Caco-2 (cell line): ENCODE data around the gene RPS15. TPM values are rescaled to one million over a fixed set of nuclear protein-coding genes. Genes with fewer than 3 reads are reported as not detected.

ENCODE experiments used
- BruUV-seq: library from RNA; stranded (reverse); fragments of 400-500 nt; replicated peaks from 2 replicates; lab custom pipeline; 2021; lab: Mats Ljungman, UMichigan
- CTCF ChIA-PET: fragments of 300-600 bp; sonication (Branson Sonifier 250); formaldehyde crosslinking; loops from one replicate; lab custom pipeline; 2022; ENCODE audit warnings: antibody characterized with exemption; lab: Charles Lee
- POLR2A ChIA-PET: fragments of 300-600 bp; sonication (Branson Sonifier 250); formaldehyde crosslinking; loops from one replicate; lab custom pipeline; 2022; ENCODE audit warnings: antibody characterized with exemption; lab: Charles Lee
- DNase-seq, 2 experiments: peaks; one replicate each; pipeline versions ENCODE4 v3.0.0 to v3.0.0-alpha.2; 2020 to 2022
- H3K27me3 ChIP-seq: replicated peaks from 2 replicates; pipeline ENCODE4 v1.6.0; 2011; ENCODE audit warnings: low read length; ENCODE audit not compliant: control insufficient read depth, insufficient read depth
- H3K36me3 ChIP-seq: 2 replicates; pipeline ENCODE4 v1.5.1; 2011; ENCODE audit warnings: low read length; ENCODE audit not compliant: control insufficient read depth, insufficient read depth
- H3K4me1 ChIP-seq: fragments of 250-450 bp; sonication (Bioruptor Pico); 2 replicates; pipeline ENCODE4 v1.5.1; 2020; ENCODE audit warnings: mild to moderate bottlenecking
- H3K4me3 ChIP-seq: 2 replicates; pipeline ENCODE4 v1.5.1; 2011; ENCODE audit warnings: low read depth, mild to moderate bottlenecking, control low read depth, low read length
- H3K9me3 ChIP-seq: fragments of 250-450 bp; sonication (Bioruptor Pico); 2 replicates; pipeline ENCODE4 v1.5.1; 2020; ENCODE audit warnings: mild to moderate bottlenecking, moderate library complexity
- H3K27ac Mint-ChIP-seq: one replicate; pipeline ENCODE4 v1.8.0; 2022; ENCODE audit warnings: mixed read lengths; ENCODE audit not compliant: unreplicated experiment
- H3K27me3 Mint-ChIP-seq: one replicate; pipeline ENCODE4 v1.8.0; 2022; ENCODE audit warnings: mixed read lengths; ENCODE audit not compliant: insufficient read depth, unreplicated experiment
- H3K36me3 Mint-ChIP-seq: one replicate; pipeline ENCODE4 v1.8.0; 2022; ENCODE audit warnings: mild to moderate bottlenecking, mixed read lengths; ENCODE audit not compliant: insufficient read depth, unreplicated experiment
- H3K4me1 Mint-ChIP-seq: one replicate; pipeline ENCODE4 v1.8.0; 2022; ENCODE audit warnings: low read depth, mixed read lengths; ENCODE audit not compliant: unreplicated experiment
- H3K4me3 Mint-ChIP-seq: one replicate; pipeline ENCODE4 v1.8.0; 2022; ENCODE audit warnings: mild to moderate bottlenecking, moderate library complexity, mixed read lengths; ENCODE audit not compliant: unreplicated experiment
- H3K9me3 Mint-ChIP-seq: one replicate; pipeline ENCODE4 v1.8.0; 2022; ENCODE audit warnings: mixed read lengths; ENCODE audit not compliant: unreplicated experiment
- CTCF ChIP-seq, 2 experiments: fragments of 200-600 bp in 1 of 2; IDR thresholded peaks; 1 replicate in 1 of 2; 2 replicates in 1 of 2; pipeline versions ENCODE4 v1.5.1 to v1.8.0; 2011 to 2022; ENCODE audit warnings: antibody characterized with exemption in 1 of 2, control low read depth in 1 of 2, inconsistent platforms in 1 of 2, low read depth in 1 of 2, low read length in 1 of 2, mild to moderate bottlenecking in 1 of 2, moderate library complexity in 1 of 2; ENCODE audit not compliant: insufficient read depth in 1 of 2, severe bottlenecking in 1 of 2, unreplicated experiment in 1 of 2
- intact Hi-C: fragments of 100-400 bp; cut with micrococcal nuclease; formaldehyde crosslinking; loops from one replicate; pipeline ENCODE4 v1.10.0; 2022; ENCODE audit not compliant: unreplicated experiment
- total RNA-seq: library from RNA; stranded (reverse); gene quantifications from 2 replicates; pipeline ENCODE4 v1.2.3, GENCODE V29; 2022

Gene RPS15
- total RNA-seq, 1 experiment from 2014 or later = 1,192 TPM

DNA sequence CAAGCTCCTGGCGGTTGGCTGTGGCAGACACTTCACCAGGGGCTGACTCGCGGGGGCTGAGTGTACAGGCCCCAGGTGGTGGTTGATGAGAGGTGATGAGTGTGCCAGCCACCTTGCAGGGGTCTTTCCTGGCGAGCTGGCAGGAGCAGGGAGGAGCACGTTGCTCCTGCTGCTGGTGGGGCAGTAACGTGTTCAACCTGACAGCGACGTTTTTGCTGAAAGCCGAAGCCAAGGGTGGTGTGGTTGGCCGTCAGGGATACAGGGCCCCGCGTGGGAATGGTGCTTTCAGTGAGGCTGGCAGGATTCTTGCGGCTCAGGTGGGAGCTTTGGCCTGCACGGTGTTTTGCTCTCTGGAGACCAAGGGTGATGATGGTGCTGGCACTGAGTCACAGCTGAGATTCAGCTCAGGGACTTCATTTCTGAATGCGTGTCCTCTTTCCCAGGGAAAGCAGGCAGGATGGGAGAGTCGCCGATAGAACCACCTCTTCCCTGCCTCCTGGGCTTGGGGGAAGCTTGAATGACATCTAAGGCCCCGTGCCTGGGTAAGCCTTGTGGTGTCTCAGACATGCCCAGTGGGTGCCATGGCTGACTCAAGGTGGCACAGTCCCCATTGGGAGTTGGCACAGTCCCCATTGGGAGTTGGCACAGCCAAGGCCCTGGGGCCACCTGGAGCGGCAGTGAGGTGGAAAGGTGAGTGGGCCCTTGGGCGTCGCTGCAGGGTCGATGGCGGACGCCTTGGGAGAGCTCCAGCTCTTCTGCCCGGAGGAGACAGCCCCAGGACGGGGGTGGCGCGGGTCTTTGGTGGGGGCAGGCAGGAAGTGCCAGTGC is 22.0 kb upstream of the RPS15 start:
- intact Hi-C loops = no loop called here
- Mint-ChIP-seq H3K4me1 (peaks cover 7% of the 10 kb centered on the region), H3K4me3 (no peak overlapping the region), H3K36me3 (peaks cover 73% of the 10 kb centered on the region), H3K27me3 (no peaks in the 10 kb centered on the region), H3K27ac (peak overlapping the region; percentile 86), H3K9me3 (no peaks in the 10 kb centered on the region)
- H3K36me3 ChIP-seq = peaks cover 3% of the 10 kb centered on the region
- no peaks in the 10 kb centered on the region for H3K9me3 ChIP-seq
- H3K4me3 ChIP-seq = no peak overlapping the region
- no peak for DNase-seq
- no peaks in the 10 kb centered on the region for H3K27me3 ChIP-seq
- CTCF ChIA-PET = no interaction called here
- no peak for TF ChIP-seq CTCF (IDR thresholded peaks at IDR 0.05; ENCODE audit: insufficient read depth in 1 of 2, low read depth in 1 of 2, low read length in 1 of 2, severe bottlenecking in 1 of 2, unreplicated experiment in 1 of 2)
- POLR2A ChIA-PET = no interaction called here
- peaks cover 18% of the 10 kb centered on the region for H3K4me1 ChIP-seq
- BruUV-seq = no TSS peak

GRCh38 chr19:1417145-1417544 is 21.1 kb upstream of the RPS15 start:
- Histone ChIP-seq H3K36me3 (peaks cover 3% of the 10 kb centered on the region), H3K4me3 (no peak overlapping the region), H3K27me3 (no peaks in the 10 kb centered on the region), H3K4me1 (peaks cover 18% of the 10 kb centered on the region), H3K9me3 (no peaks in the 10 kb centered on the region)
- Mint-ChIP-seq H3K36me3 (peaks cover 73% of the 10 kb centered on the region), H3K9me3 (no peaks in the 10 kb centered on the region), H3K27ac (peak overlapping the region; percentile 21), H3K4me3 (no peak overlapping the region), H3K4me1 (peaks cover 7% of the 10 kb centered on the region), H3K27me3 (no peaks in the 10 kb centered on the region)
- no TSS peak for BruUV-seq
- ChIA-PET CTCF (no interaction called here), POLR2A (no interaction called here)
- DNase-seq = no peak
- no peak for TF ChIP-seq CTCF (IDR thresholded peaks at IDR 0.05; ENCODE audit: insufficient read depth in 1 of 2, low read depth in 1 of 2, low read length in 1 of 2, severe bottlenecking in 1 of 2, unreplicated experiment in 1 of 2)
- intact Hi-C loops = no loop called here

DNA sequence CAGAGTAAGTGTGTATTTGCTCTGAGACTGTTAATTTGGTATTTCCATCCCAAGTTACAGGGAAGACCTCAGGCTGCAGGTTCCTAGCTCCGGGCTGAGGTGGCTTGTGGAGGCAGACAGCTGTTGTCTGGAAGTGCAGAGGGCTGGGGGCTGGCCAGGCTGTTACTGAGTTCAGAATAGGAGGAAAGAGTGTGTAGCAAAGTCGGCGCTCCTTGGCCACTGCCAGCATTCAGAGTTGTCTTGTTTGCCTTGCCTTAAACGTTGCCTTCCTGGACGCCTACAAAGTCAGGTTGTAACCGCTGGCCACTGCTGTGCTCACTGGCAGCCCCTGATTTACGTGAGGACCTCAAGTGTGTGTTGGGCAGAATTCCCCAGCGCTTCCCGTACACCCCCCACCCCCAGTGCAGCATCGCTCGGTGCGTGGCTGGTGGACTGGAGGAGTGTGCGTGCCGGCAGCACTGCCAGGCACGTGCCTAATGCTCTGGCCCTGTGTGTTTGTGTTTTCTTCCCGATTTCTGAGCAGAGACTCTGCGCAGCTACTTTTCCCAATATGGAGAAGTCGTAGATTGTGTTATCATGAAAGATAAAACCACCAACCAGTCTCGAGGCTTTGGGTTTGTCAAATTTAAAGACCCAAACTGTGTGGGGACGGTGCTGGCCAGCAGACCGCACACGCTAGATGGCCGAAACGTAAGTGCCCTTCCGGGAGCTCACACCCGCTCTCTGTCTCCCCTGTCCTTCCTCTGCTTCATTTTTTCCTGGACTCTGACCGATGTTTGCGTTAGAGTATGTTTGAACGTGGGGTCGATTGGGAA is 20.3 kb upstream of the RPS15 start:
- no peaks in the 10 kb centered on the region for H3K27me3 ChIP-seq
- Mint-ChIP-seq H3K4me3 (no peak overlapping the region), H3K27me3 (no peaks in the 10 kb centered on the region), H3K4me1 (peaks cover 7% of the 10 kb centered on the region), H3K36me3 (peaks cover 79% of the 10 kb centered on the region), H3K9me3 (no peaks in the 10 kb centered on the region), H3K27ac (peak overlapping the region; percentile 21)
- ChIA-PET POLR2A (no interaction called here), CTCF (no interaction called here)
- H3K4me1 ChIP-seq = peaks cover 21% of the 10 kb centered on the region
- DNase-seq = no peak
- peaks cover 3% of the 10 kb centered on the region for H3K36me3 ChIP-seq
- no peak for TF ChIP-seq CTCF (IDR thresholded peaks at IDR 0.05; ENCODE audit: insufficient read depth in 1 of 2, low read depth in 1 of 2, low read length in 1 of 2, severe bottlenecking in 1 of 2, unreplicated experiment in 1 of 2)
- no TSS peak for BruUV-seq
- intact Hi-C loops = no loop called here
- H3K9me3 ChIP-seq = no peaks in the 10 kb centered on the region
- no peak overlapping the region for H3K4me3 ChIP-seq
